ENCODE results near the gene SSBP2.

Gene SSBP2

DNA sequence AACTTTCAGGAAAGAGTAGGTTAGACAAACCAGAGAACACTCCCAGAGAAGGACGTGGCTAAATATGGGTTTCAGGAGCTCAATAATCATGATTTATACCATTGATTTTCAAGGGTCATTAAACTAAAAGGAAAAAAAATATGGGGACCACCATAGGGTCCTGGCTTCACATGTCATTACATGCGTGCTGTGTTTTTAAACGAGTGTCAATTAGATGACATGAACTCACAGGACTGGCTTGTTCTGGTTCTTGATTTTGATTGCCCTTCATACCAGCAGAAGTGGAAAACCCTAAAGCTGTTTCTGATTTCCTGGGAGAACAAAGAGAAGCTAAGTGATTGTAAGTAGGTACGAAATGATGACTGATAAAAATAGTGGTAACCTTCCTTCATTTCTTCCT, 362.7 kb downstream of the SSBP2 start:
- no peak for DNase-seq (ENCODE audit: low spot score)

- DNase-seq (ENCODE audit: low spot score): no peak
These were observed 367.0 kb downstream of the SSBP2 start for GRCh38 chr5:81383867-81384266.

DNA sequence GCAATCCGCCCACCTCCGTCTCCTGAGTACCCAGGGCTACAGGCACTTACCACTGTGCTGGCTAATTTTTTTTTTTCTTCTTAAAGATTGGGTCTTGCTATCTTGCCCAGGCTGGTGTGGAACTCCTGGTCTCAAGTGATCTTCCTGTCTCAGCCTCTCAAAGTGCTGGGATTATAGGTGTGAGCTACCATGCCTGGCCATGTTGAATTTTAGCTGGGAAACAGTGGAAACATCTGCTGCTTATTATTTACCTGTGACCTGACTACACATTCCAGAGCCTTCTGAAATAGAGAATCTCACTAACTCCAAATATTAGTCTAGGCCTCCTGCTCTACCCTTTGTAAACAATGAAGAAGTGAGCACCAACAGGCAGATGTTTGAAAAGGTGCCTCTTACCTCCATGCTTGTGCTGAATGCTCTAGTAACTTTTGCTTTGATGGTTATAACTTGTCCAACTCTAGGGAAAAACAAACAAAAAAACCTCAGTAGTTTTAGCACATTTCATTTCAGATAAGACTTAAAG, 379.5 kb downstream of the SSBP2 start:
- no peak for DNase-seq (ENCODE audit: low spot score)

- no peak for DNase-seq (ENCODE audit: low spot score)
These were observed 380.0 kb downstream of the SSBP2 start for GRCh38 chr5:81370912-81371311.

GRCh38 chr5:81365541-81365940, 385.4 kb downstream of the SSBP2 start:
- no peak for DNase-seq (ENCODE audit: low spot score)

DNA sequence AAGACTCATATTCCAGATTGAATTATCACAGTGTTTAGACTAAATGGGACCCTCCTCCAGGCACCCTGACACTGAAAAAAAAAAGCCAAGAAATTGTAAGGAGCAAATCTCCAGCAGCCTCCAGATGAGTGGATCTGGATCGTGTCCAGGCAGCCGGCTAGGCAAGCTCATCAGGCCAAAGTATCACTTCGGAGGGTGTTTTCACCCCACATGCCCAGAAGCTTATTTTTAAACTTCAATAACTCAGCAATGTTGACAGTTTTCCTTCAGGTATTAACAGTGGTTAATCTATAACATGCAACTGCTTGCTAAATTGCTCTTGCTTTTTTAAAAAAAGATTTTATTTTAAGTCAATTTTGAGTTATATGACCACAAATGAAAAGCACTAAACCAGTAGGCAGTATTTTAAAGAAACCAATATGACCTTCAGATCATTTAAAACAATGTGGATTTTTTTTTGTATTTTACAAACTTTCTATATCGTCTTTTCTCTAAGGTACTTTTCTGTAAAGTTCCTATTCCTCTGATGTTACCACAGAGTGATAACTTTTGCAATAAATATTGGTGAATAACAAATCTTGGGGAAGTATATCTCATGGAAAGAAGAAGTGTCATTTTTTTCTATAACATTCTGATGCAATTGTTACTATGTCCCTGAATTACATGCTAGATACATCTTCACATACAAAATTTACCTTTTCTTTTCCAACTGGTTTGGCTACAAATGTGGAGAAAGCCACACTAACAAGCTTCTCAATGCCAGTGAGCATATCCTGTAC, 387.6 kb downstream of the SSBP2 start:
- no peak for DNase-seq (ENCODE audit: low spot score)
